ENCODE measurements around the gene ZNF384.

DNA sequence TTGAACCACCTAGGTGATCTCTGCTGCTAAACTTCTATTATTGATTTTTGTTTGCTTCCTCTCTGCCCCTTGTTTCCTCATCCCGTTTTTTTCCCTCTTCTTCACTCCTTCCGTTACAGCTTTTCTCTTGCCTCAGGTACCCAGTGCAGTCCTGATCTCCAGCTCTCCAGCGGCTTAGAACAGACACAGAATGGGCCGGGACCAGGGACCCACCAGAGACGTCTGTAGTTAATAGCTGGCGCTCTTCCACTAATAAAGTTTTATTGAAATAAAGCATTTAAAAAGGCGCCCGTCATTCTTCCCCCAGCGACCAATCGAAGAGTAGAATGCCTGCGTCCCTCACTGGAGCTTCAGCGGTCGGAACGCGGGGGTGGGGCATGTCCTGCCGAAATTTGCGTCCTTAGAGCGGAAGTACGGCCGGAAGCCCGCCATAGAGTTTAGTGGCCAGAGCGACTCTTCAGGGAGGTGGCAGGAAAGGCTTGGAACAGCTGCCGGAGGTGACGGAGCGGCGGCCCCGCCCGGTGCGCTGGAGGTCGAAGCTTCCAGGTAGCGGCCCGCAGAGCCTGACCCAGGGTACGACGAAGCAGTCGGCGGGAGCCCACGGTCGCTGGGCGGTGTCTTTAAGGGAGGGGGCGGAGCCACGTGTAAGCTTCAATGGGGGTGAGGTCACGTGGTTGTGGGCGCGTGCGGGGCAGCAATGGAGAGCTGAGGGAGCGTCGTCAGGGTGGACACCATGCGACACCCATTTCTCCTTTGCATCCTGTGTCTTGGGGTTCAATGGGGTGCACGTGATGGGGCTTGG lies 34.6 kb upstream of the ZNF384 start, which contains the start of gene COPS7A:
- TF ChIP-seq POLR2A (IDR thresholded peaks at IDR 0.05) = peak in 1 of 4 donors; percentile 75
- TF ChIP-seq, protein P1, sequence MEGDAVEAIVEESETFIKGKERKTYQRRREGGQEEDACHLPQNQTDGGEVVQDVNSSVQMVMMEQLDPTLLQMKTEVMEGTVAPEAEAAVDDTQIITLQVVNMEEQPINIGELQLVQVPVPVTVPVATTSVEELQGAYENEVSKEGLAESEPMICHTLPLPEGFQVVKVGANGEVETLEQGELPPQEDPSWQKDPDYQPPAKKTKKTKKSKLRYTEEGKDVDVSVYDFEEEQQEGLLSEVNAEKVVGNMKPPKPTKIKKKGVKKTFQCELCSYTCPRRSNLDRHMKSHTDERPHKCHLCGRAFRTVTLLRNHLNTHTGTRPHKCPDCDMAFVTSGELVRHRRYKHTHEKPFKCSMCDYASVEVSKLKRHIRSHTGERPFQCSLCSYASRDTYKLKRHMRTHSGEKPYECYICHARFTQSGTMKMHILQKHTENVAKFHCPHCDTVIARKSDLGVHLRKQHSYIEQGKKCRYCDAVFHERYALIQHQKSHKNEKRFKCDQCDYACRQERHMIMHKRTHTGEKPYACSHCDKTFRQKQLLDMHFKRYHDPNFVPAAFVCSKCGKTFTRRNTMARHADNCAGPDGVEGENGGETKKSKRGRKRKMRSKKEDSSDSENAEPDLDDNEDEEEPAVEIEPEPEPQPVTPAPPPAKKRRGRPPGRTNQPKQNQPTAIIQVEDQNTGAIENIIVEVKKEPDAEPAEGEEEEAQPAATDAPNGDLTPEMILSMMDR (IDR thresholded peaks at IDR 0.05) = peak in 3 of 6 experiments; percentile 16 to 26 (median 17)
